Inflammatory macrophage (primary cell): ENCODE results near the gene ZNF837.
"Not testable (repeated sequence)": the region's sequence is repeated elsewhere in the genome, so short reads cannot be mapped to it uniquely, and the experiment has no call there.

Experiments
- DNase-seq, 2 donors: peaks; one replicate each; pipeline ENCODE4 v3.0.0-alpha.2; 2020 to 2022

Gene ZNF837

DNA sequence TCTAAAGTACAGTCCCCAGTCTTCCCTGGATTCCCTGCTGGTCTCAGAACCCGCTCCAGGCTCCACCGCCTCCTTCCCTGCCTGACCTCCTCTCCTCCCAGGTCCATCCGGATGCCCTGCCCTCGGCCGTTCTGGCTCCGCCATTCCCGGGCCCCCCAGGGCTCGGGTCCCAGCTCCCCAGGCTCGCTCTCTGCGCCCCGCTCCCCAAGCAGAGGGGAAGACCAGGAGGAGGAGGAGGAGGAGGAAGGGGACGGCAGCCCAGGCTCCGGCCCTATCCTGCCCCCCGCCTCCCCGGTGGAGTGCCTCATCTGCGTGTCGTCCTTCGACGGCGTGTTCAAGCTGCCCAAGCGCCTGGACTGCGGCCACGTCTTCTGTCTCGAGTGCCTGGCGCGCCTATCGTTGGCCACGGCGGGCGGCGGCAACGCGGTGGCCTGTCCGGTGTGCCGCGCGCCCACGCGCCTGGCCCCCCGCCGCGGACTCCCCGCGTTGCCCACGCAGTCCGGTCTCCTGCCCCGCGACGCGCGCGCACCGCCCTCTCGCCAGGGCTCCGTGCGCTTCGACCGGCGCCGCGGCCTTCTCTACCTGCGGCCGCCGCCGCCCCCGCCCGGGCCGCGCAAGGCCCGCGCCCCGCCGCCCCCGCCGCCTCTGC, 15.3 kb upstream of the ZNF837 start:
- DNase-seq: no peak

DNA sequence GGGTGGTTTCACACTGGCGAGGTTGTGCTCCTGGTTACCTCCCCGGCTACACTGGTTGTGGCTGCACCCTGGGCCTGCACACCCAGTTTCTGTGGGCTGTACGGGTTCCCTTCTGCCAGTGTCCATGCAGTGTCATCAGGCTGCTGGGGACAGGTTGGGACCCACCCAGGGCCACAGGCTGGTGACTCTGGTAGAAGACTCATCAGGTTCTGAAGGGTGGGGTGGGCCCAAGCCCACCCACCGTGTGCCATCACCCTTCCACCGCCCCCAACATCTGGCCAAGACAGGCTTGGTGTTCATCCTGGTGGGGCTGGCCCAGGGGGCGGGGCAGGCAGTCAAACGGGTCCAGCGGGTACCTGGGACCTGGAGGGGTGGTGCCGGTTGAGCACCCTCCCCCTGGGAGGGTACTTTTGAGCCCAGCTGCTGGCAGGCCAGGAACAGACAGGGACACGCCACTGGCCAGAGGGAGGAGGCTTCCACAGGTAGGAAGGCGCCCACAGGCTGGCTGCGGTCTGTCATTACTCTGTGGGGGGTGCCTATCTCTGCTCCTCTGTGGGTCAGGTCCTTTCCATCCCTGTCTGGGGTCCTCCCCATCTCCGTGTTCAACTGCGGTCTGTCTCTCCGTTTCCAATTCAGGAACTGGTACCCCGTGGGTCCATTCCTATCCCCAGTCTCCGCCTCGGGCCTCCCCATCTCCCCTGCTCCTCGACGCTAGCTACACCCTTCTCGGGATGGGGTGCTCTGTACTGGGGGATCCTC, 14.6 kb upstream of the ZNF837 start, which contains the start of gene RNF225:
Gene RNF225 (plus strand): TSS at position 437 of the 759 bp plus-strand sequence. CDS start 434 bp downstream, outside the sequence.
- DNase-seq: no peak

DNA sequence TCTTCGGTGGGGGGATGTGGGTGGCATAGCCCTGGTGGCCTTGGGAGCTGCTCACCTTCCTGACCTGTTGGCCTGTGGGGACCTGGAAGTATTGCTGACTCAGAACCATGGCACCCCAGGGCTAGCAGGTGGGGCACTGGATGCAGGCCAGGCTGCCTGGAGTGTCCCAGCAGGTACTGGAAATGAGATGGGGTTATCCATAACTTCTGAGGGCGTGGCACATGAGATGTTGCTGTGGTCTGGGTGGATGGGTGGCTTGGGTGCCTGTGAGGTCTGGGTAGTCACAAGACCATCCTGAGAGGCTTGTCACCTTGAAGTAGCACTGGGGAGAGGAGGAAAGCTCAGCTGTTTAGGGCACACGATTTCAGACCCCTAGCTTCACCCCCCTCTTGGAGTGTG, 14.0 kb upstream of the ZNF837 start:
- DNase-seq: no peak

DNA sequence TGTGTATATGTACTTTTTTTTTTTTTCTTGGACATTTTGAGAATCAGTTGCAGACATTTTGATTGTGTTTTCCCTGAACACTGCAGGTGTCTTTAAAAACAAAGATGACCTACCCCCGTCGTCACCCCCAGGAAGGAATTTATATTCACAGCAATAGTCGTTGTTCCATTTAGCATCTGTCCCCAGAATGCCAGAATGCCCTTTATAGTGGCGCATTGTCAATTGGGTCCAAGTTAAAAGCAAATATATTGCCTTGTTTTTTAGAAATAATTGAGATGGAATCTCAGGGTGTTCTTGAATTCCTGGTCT, 12.8 kb upstream of the ZNF837 start:
- no peak for DNase-seq

DNA sequence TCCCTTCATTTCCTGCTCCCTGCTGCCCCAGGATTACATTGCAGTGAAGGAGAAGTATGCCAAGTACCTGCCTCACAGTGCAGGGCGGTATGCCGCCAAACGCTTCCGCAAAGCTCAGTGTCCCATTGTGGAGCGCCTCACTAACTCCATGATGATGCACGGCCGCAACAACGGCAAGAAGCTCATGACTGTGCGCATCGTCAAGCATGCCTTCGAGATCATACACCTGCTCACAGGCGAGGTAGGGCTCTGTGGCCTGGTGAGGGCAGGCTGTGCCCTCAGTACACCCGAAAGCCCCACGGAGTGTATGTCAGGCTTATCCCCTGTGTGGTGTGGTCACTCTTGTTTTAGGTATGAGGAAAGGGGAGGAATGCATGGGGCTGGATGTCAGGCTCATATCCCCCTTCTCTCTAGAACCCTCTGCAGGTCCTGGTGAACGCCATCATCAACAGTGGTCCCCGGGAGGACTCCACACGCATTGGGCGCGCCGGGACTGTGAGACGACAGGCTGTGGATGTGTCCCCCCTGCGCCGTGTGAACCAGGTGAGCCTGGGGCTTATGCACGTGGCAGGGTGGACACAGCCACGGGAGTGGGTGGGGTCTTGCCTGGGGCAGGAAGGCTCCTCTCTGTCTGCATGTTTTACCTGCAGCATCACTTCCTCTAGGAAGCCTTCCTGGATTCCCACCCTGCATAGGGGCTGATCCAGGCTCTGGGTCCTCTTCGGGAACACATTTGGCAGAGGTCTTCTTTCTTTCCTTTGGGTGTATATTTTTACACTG, 12.3 kb upstream of the ZNF837 start:
- DNase-seq: no peak

DNA sequence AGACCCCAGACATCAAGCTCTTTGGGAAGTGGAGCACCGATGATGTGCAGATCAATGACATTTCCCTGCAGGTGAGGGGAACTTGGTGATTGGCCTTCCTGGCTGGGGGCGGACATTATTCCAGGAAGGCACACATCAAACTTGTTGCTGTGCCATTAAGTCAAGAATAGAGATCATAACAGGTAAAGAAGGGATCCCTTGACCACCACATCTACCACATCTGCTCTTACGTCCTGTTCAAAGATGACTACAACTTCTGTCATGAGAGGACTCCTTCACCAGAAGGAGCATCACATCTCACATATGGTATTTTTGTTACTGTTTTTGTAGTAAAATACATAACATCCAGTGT, 7.3 kb upstream of the ZNF837 start:
- no peak for DNase-seq

DNA sequence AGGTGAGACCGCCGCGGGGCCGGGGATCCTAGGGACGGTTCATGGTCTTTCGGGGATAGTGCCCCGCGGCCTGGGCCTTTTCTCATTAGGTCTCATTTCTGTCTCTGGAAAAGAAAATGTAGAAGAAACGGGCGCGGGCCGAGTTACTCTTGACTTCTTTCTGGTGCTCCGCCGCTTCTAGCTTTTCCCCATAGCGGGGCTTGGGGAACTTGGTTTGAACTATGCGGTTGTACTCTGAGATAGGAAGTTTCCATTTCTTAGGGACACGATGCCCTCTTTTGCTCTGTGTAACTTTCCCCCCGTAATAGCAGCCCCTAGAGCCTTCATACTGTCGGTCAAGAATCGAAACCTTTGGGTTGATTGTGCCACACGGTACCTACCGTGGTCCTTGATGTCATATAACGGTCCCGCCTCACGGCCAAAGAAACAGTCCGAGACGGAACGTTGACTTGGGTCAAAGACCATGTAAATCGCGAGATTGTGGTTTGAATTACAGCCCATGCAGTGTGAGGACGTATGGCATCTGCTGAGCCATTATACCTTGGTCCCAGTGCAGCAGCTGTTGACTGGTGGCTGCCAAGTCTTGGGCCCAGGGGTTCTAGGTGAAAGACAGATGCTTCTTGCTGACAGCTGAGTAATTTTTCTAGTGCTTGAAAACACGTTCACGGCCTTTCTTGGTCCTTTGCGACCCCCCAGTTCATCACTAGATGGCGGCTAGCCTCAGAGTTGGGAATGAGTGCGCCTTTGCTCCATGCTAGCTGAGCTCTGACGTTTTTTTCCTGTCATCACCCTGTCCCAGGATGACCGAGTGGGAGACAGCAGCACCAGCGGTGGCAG, 6.7 kb upstream of the ZNF837 start:
- DNase-seq: no peak

DNA sequence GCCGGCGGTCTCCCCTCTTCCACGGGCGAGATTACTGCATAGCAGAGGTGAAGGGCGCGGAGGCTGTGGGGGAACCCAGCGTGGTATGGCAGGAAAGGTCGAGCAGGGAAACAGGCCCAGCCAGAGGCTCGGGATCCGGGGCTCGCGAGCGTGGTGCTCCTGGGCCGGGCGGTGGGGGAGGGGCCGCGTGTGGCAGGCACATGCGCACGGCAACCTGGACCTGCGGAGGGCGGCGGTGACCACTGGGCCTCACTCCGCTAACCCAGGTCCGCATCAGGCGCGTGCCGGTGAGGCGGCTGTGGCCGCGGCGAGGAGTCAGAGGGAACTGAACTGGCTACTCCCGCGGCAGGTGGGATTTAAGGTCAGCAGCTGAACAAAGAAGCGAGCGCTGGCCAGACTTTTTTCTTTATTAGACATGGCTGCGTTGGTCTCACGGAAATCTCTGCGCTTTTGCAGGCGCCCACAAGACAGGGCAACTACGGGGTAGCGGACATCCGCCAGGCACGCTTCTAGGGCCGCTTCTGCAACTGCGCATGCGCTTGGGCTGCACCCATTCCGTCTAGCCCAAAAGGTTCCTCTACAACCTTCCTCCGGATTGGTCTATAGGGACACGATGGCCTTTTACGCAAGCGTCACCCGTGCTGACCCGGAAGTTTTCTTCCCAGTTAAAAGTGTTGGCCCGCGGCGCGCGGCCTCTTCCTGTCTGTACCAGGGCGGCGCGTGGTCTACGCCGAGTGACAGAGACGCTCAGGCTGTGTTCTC, 5.9 kb upstream of the ZNF837 start, which contains the start of gene RPS5:
Gene RPS5 (plus strand): TSS at position 694 of the 762 bp plus-strand sequence. CDS start 869 bp downstream, outside the sequence.
- peak; percentile 99 for DNase-seq

DNA sequence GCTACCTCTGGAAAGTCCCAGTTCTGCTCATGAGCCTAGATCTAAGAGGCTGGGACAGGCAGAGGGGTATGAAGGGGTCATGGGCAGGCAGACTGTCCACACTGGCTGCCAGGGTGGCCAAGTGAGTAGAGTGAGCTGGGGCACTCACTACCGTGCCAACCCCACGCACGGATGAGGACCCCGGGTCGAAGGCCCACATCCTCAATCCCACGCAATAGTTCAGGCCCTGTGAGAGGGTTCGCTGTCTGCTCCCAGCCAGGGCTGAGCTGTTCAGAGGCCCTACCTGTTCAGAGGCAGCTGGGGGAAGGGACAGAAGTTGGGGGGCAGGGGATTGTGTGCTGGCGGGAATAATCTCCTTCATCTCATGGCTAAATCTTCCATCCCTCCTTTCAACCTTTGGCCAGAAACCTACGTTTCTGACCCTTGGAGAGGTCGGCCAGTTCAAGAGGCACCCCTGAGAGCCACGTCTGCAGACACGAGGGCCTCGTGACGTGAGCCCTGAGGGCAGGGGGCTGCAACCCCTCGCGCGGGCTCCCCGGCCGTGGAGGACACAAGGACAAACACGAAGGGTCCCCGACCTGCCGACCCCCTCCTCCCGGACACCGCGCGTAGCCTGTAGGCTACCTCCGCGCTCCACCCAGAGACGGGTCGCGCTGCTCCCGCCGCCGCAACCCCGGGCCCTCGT, 5.2 kb upstream of the ZNF837 start:
- DNase-seq: no peak

DNA sequence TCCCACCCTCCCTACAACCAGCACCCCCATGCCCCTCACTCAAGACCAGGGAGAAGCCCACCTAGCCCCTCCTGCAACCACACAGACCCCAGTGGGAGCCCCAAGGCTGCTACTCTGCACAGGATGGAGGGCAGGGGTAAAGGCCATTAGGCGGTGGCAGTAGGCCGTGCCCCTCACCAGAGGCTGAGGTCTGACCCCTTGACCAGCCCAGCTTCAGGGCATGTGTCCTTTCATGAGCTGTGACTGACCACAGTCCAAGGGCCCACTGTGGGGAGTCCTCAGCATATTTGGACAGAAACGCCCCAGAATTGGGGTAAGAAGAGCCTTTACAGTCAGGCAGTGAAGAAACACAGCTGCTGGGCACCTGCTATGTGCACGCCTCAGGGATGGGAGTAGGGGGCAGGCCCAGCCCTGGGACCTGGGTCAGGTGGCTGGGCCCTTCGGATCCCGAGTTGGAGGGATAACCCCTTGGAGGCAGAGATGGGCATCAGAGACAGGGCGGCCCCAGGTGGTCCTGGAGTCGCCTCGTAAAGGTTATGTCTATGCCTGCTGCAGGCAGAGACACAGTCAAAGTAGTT, 4.6 kb upstream of the ZNF837 start:
- no peak for DNase-seq

DNA sequence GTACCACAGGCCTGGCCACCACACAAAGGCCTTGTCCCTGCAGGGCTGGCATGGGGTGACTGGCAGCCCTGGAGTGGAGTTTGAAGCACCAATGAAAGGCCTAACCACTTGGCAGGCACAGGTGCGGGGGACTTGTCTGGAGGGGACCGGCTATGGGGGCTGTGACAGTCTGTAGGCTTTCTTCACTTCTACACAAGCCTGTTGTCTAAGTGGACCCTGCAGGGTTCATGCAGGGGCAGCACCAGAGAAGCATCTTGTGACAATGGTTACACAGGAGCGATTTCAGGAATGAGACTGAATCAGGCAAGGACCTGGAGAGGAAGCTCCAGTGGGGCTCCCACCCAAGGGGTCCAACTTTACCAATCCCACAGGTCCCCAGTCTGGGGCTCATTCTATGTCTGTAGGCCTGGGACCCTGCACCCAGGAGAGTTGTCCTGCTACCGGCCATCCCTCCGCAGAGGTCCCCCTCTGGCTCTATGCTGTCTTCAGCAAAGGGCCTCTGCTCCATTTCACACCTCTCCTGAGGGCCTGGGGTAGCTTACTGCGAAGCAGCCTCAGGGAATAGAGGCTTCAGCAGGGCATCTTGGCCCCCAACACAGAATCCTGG, 2.3 kb upstream of the ZNF837 start:
- no peak for DNase-seq

DNA sequence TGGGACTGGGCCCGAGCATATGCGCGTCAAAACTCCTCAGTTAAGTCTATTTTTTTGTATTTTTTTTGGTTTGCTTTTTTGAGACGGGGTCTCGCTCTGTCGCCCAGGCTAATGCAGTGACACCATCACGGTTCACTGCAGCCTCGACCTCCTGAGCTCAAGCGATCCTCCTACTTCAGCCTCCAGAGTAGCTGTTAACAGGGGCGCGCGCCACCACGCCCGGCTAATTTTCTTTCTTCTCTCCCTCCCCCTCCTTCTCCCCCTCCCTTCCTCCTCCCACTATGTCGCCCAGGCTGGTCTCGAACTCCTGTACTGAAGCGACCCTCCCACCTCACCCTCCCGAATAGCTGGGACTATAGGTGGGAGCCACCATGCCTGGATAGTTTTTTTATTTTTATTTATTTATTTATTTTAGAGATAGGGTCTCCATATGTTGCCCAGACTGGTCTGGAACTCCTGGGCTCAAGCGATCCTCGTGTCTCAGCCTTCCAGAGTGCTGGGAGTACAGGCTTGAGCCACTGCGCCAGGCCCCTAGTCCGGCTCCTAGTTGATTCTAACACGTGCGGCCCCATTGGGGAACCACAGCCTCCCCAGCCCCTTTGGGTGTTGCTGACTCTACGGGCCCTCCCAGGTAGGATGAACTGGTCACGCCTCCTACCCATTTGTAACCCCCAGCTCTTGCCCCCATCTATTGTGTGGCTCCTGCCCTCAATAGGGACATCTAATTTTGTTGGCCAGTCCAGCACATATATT, 806 bp upstream of the ZNF837 start:
- no peak for DNase-seq

DNA sequence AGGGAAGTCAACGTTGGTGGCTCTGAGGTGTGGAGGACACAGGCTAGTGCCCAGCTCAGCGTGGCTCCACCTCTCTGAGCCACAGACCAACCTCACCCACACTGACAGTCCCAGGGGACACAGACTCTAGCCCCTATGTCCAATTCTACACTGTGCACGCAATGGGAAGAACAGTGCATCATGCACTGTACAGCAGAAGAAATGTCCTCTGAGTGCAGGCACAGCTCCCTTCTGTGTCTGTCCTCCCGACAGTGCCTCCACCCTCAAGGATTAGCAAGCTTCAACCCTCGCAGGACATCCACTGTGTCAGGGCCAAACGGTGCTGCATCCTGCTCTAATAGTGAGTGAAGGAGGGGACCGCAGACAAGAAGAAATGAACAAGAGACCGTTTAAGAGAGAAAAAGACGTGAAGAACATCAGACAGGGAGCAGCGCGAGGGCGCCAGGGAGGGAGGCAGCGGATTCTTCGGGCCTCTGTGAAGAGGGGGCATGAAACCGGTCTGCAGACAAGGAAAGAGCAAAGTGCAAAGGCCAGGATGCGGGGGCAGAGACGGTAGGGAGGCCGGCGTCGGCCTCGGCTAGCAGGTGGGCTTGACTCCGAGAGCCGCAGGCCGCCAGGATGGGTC, 681 bp downstream of the ZNF837 start:
- no peak for DNase-seq

DNA sequence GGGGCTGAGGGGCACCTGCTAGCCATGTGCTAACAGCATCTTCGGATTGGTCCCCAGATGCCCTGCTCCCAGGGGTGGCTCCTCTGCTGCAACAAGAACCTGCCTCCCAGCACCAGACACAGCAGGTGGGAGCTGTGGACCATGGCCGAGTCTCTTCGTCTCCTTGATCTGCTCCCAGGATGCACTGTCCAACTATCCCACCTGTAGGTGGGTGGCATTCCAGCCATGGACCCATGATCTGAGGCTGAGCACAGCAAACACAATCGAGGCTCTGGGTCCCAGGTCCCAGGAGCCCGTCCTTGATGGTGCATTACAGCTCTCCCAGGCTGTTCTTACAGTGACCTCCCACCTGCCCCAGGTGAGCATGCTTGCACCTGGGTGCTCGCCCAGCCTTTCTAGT, 1.6 kb downstream of the ZNF837 start:
- DNase-seq: no peak

DNA sequence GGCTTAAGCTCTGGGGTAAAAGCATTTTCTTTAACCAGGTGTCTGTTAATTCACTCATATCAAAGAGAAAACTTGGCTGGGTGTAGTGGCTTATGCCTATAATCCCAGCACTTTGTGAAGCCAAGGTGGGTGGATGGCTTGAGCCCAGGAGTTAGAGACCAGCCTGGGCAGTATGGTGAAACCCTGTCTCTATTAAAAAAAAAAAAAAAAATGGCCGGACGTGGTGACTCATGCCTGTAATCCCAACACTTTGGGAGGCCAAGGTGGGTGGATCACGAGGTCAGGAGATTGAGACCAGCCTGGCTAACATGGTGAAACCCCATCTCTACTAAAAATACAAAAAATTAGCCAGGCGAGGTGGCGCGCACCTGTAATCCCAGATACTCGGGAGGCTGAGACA, 4.1 kb downstream of the ZNF837 start:
- not testable (repeated sequence) for DNase-seq

DNA sequence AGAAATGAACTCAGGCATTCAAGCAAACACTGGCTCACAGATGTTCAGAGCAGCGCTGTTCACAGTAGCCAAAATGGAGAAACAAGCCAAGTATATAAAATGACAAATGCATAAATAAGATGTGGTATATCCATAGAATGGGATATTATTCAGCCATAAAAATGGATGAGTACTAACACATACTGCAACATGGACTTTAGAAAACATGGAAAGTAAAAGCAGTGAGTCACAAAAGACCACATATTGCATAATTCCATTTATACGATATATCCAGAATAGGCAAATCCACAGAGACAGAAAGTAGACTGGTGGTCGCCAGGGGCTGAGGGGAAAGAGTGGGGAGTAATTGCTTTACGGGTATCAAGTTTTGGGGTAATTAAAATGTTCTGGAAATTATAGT, 6.6 kb downstream of the ZNF837 start:
- no peak for DNase-seq

DNA sequence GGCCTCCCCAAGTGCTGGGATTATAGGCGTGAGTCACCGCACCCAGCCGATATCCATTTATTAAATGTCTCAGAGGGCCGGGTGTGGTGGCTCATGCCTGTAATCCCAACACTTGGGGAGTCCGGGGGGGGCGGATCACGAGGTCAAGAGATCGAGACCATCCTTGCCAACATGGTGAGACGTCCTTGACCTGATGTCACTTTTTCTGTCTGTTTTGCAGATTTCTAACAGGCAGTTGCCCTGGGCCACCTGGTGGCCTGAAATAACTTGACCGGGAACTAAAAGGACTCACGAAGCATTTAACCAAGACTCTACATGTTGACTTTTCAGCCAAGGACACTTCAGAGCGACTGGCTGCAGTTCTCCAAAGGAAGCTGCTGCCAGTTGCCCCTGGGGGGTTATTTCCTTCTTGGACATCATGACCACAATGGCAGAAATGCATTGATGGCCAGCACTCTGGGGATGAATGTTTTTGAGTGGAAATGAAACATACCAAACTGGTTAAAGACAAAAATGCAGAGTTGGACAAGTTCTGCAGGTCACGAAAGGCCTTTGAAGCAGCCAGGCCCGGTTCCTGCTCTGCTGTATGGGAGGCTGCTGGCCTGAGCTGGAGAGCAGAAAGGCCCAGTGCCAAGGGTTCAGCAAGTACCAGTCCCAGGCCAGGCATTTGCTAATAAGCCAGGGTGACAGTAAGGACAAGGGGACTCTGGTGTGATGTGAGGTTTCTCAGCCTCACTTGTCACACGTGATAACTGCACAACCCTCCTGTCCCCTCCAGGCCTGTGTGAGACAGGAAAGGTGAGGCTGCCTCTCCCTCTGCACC, 8.3 kb downstream of the ZNF837 start:
- no peak for DNase-seq
